ENCODE results near the gene TRIM17.

TRIM17 gene

DNA sequence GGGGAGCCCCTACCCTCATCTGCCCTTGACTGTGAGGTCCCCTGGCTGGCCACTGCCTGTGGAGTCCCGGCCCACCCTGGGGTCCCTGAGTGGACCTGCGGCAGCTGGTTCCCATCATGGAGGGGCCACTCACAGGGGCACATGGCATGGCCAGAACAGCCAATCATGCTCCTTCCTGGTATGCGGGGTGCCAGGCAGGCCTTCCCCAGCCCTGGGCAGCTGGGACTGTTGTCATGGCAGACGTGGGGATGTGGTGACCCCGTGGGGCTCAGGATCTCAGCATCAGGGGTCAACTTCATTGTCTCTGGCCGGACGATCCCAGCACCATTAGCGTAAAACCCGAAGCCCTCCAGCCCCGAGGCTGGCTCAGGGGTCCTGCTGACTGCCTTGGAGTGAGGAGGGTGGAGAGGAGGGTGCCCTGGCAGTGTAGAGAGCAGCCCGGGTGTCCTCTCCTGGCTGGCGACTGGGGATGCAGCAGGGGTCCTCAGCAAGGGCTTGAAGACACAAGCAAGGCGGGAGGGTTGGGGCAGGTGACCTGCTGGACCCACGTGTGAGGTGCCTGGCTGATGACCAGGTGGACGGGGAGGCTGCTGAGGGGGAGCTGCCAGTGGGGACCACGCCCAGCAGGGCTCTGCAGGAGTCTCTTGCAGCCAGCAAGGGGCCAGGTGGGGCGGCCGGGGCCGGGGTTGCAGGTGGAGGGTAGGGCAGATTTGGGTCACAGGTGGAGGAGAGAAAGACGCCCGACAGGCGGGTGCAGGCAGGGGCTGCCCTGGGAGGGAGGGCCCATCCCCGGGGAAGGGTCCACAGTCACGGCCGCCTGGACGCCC, 55.1 kb downstream of the TRIM17 start:
- Histone ChIP-seq H3K9me3 (ENCODE audit: control insufficient read depth in 2 of 2, low read length in 2 of 2) (no peaks in the 10 kb centered on the region), H3K9ac (ENCODE audit: low read depth in 1 of 2, low read length in 2 of 2) (no peak overlapping the region), H3K27ac (ENCODE audit: low read depth in 2 of 2, low read length in 2 of 2) (no peak overlapping the region), H3K27me3 (ENCODE audit: control insufficient read depth in 2 of 2, insufficient read depth in 2 of 2, low read length in 2 of 2) (no peaks in the 10 kb centered on the region), H3K4me1 (ENCODE audit: control insufficient read depth in 2 of 2, insufficient read depth in 2 of 2, low read length in 2 of 2) (no peaks in the 10 kb centered on the region), H3K4me3 (ENCODE audit: low read length in 2 of 2) (no peak overlapping the region), H3K36me3 (ENCODE audit: control insufficient read depth in 2 of 2, insufficient read depth in 2 of 2, low read length in 2 of 2) (no peaks in the 10 kb centered on the region)

DNA sequence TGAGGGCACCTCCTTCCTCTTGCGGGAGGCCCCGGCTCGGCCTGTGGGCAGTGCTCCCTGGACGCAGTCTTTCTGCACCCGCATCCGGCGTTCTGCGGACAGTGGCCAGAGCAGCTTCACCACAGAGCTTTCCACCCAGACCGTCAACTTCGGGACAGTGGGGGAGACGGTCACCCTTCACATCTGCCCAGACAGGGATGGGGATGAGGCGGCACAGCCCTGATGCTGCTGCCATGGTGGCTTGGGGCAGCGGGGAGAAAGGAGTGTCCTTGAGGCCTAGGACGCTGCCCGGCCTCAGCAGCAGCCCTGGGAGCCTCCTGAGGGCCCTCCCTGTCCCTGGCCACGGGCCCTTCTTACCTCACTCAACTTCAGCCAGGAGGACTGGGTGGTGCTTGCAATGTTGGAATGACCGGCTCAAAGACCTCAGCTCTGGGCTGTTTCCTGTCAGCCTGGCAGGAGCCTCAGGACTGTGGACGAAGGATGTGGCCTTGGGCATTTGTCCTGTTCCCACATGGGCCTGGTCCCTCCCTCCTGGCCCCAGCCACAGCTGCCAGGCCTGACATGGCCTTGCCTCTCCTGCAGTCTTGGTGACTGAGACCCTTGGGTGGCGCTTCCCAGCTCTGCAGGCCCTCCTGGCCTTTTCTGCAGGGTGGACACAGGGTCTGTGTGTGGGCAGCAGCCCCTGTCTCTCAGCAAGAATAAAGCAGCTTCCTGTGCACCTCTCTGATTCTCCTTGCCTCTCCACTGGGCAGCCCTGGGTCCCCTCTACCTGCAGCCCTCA, 55.9 kb downstream of the TRIM17 start:
- Histone ChIP-seq H3K9me3 (ENCODE audit: control insufficient read depth in 2 of 2, low read length in 2 of 2) (no peaks in the 10 kb centered on the region), H3K27me3 (ENCODE audit: control insufficient read depth in 2 of 2, insufficient read depth in 2 of 2, low read length in 2 of 2) (no peaks in the 10 kb centered on the region), H3K9ac (ENCODE audit: low read depth in 1 of 2, low read length in 2 of 2) (no peak overlapping the region), H3K27ac (ENCODE audit: low read depth in 2 of 2, low read length in 2 of 2) (no peak overlapping the region), H3K4me1 (ENCODE audit: control insufficient read depth in 2 of 2, insufficient read depth in 2 of 2, low read length in 2 of 2) (no peaks in the 10 kb centered on the region), H3K4me3 (ENCODE audit: low read length in 2 of 2) (no peak overlapping the region), H3K36me3 (ENCODE audit: control insufficient read depth in 2 of 2, insufficient read depth in 2 of 2, low read length in 2 of 2) (no peaks in the 10 kb centered on the region)

DNA sequence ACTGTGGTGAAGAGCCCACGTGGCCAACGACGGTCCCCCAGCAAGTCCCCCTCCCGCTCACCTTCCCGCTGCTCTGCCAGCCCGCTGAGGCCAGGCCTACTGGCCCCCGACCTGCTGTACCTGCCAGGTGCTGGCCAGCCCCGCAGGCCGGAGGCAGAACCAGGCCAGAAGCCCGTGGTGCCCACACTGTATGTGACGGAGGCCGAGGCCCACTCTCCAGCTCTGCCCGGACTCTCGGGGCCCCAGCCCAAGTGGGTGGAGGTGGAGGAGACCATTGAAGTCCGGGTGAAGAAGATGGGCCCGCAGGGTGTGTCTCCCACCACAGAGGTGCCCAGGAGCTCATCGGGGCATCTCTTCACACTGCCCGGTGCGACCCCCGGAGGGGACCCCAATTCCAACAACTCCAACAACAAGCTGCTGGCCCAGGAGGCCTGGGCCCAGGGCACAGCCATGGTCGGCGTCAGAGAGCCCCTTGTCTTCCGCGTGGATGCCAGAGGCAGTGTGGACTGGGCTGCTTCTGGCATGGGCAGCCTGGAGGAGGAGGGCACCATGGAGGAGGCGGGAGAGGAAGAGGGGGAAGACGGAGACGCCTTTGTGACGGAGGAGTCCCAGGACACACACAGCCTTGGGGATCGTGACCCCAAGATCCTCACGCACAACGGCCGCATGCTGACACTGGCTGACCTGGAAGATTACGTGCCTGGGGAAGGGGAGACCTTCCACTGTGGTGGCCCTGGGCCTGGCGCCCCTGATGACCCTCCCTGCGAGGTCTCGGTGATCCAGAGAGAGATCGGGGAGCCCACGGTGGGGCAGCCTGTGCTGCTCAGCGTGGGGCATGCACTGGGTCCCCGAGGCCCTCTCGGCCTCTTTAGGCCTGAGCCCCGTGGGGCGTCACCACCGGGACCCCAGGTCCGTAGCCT, 56.8 kb downstream of the TRIM17 start:
- Histone ChIP-seq H3K27me3 (ENCODE audit: control insufficient read depth in 2 of 2, insufficient read depth in 2 of 2, low read length in 2 of 2) (no peaks in the 10 kb centered on the region), H3K4me1 (ENCODE audit: control insufficient read depth in 2 of 2, insufficient read depth in 2 of 2, low read length in 2 of 2) (no peaks in the 10 kb centered on the region), H3K27ac (ENCODE audit: low read depth in 2 of 2, low read length in 2 of 2) (no peak overlapping the region), H3K9ac (ENCODE audit: low read depth in 1 of 2, low read length in 2 of 2) (no peak overlapping the region), H3K36me3 (ENCODE audit: control insufficient read depth in 2 of 2, insufficient read depth in 2 of 2, low read length in 2 of 2) (no peaks in the 10 kb centered on the region), H3K9me3 (ENCODE audit: control insufficient read depth in 2 of 2, low read length in 2 of 2) (no peaks in the 10 kb centered on the region), H3K4me3 (ENCODE audit: low read length in 2 of 2) (no peak overlapping the region)

DNA sequence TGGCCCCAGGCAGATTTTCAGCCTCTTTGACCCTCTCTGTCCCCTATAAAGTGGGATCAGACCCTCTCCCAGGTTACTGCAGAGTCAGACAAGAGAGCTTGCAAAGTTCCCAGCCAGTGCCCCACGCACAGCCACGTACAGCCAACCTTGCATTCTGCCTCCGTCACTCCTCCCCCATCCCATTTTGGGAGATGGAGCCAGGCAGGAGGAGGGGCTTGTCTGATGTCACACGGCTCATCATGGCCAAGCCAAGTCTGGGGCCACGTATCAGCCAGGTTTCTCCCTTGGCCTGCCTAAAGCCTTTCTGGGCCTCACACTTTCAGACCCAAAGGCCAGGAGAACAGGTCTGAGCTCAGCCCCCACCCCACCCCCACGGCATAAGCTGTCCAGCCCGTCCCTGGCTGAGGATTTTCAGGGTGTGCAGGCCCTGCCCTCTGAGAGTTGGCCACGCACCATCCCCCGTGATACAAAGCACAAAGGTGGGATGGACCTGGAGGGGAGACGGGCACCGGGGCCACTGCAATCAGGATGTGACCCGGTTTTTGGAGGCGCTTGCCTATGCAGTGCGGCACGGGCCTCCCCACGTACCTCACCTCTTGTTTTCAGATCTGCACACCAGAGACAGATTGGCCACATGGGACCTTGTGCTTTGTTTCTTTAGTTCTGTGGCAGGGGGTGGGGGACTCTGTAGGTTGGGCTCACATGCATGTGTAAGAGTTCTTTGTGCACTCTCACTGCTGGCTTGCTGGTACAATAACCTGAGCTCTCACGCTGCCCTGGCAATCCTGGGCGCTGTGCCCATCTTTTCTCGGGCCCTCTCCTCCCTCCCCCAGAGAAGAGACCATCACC, 57.7 kb downstream of the TRIM17 start:
- Histone ChIP-seq H3K27me3 (ENCODE audit: control insufficient read depth in 2 of 2, insufficient read depth in 2 of 2, low read length in 2 of 2) (no peaks in the 10 kb centered on the region), H3K9ac (ENCODE audit: low read depth in 1 of 2, low read length in 2 of 2) (no peak overlapping the region), H3K27ac (ENCODE audit: low read depth in 2 of 2, low read length in 2 of 2) (no peak overlapping the region), H3K36me3 (ENCODE audit: control insufficient read depth in 2 of 2, insufficient read depth in 2 of 2, low read length in 2 of 2) (no peaks in the 10 kb centered on the region), H3K4me1 (ENCODE audit: control insufficient read depth in 2 of 2, insufficient read depth in 2 of 2, low read length in 2 of 2) (no peaks in the 10 kb centered on the region), H3K4me3 (ENCODE audit: low read length in 2 of 2) (no peak overlapping the region), H3K9me3 (ENCODE audit: control insufficient read depth in 2 of 2, low read length in 2 of 2) (no peaks in the 10 kb centered on the region)

DNA sequence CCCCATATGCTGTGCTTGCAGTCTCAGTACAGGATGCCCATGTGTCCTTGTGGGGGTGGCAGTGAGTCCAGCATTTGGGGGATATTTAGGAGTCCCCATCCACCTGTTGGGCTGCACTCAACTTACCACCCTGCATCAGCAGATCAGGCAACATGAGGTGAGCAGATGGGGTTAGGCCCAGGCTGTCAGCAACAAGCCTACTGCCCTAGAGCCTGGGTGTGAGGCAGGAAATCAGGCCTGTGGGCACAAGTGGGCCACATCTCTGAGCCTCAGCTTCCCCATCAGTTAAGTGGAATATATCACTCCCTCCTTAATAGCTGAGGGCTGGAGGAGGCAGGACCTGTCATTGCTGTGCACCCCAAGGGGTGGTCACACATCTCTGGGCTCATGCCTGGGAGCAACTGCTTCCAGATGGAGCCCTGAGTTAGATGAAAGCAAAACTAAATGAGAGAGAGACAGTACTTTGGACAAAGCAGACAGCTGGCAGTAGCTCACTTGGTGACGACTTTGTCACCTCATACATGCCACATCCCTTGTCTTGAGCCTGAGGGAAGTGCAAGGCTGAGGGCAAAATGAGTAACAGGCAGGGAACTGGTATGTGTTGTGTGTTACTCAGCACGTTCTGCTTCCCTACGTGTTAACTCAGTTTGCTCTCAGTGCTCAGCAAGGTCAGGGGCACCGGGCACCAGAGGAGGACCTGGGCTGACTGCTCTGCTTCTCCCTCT, 58.5 kb downstream of the TRIM17 start:
- no peaks in the 10 kb centered on the region for H3K9me3 ChIP-seq (ENCODE audit: control insufficient read depth in 2 of 2, low read length in 2 of 2)
- H3K27me3 ChIP-seq (ENCODE audit: control insufficient read depth in 2 of 2, insufficient read depth in 2 of 2, low read length in 2 of 2): no peaks in the 10 kb centered on the region
- H3K9ac ChIP-seq (ENCODE audit: low read depth in 1 of 2, low read length in 2 of 2): no peak overlapping the region
- no peaks in the 10 kb centered on the region for H3K4me1 ChIP-seq (ENCODE audit: control insufficient read depth in 2 of 2, insufficient read depth in 2 of 2, low read length in 2 of 2)
- H3K4me3 ChIP-seq (ENCODE audit: low read length in 2 of 2): no peak overlapping the region
- no peak overlapping the region for H3K27ac ChIP-seq (ENCODE audit: low read depth in 2 of 2, low read length in 2 of 2)
- no peaks in the 10 kb centered on the region for H3K36me3 ChIP-seq (ENCODE audit: control insufficient read depth in 2 of 2, insufficient read depth in 2 of 2, low read length in 2 of 2)
